NCI-H1694 (cell line): ENCODE data around the gene STK32B.

ENCODE experiments used
- DNase-seq: peaks from one replicate; lab custom pipeline; 2025; lab: John Stamatoyannopoulos, UW

Gene STK32B

GRCh38 chr4:5125321-5125720, 74.0 kb downstream of the STK32B start:
- DNase-seq: no peak

DNA sequence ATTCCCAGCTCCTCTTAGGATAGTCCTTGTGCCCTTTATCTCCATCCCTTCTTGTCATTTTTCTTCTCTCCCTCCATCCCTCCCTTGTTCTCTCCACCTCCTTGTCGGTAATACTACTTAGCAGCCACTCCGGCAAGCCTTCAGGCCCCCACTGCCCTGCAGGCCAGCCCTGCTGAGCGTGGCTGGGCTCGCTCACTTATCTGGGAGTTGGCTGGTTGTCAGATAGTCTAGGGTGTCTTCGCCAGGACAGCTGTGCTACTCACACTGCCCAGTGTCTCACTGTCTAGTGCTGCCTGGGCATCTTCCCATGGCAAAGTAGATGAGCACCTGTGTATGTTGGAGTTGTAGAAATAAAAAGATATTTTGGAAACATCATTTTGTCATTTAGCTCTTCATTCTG, 75.0 kb downstream of the STK32B start:
- DNase-seq: no peak

DNA sequence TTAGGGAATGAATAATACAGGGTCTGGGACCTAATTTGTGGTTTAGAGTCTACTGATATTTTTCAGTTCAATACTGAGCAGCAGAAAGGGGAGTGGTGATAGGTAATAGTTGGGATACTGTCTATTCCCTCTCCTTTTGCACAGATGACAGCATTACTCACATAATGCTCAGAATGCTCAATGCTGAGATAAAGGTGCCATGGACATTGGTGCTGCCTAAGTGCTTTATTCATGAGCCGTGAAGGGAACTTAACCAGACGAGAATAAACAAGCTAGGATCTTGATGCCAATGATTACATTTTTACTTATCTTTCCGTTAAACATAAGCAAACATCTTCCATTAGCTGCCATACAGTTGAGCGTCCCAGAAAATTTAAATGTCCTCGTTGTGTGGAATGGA, 75.6 kb downstream of the STK32B start:
- DNase-seq: no peak

GRCh38 chr4:5127556-5127955, 76.3 kb downstream of the STK32B start:
- no peak for DNase-seq

DNA sequence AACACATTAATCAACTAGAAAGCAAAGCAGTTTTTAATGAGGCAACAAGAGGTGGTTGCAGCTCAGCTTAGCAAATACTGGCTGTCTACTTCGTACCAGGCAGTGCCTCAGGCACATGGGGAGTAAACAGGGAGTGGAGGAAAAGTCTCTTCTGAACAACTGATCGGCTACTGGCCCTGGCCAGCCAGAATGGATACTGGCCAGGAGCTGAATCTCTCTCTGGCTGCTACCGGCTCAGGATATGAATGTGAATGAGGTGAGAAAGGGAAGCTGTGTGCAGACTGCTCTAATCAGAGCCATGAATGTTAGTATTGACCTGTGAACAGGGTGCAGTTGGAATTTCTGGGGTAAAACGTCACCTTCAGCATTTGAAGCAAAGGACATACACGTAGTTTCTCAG, 77.3 kb downstream of the STK32B start:
- no peak for DNase-seq

DNA sequence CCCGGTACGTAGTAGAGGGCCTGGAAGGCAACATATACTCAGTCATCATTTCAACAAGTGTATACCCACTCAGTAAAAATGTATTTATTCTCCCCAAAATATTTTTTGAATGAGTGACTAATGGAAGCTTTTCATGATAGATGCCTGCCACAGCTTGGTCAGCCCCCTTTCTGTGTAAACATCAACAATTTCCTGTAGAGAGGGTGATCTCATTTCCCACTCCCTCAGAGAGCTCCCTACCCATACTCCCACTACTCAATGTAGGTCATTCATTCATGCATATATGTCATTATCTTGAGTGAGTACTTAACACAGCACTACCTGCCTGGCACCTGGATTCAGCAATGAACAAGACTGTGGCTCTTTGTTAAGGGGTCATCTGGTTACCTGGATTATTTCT, 81.9 kb downstream of the STK32B start:
- DNase-seq: no peak

DNA sequence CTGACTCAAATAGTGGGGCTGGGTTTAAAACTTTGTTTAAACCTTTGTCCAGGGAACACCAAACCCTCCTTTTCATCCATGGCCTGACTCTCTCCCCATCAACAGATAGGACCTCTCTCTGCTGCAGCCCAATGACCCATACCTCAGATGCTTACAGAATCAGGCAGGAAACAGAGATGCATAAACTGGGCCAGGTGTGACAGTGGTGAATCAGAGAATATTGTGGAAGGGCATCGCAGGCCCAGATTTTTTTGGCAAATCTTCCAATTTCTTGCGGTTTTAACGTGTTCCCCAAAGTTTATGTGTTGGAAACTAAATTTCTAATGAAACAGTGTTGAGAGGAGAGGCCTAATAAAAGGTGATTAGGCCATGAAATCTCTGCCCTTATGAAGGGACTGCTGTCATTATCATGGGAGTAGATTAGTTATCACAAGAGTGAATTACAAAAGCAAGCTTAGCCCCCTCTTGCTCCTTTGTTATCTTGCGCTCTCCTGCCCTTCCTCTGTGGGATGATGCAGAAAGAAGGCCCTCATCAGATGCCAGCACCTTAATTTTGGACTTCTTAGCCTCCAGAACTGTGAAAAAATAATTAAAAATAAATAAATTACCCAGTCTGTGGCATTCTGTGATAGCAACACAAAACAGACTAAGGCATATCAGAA, 82.8 kb downstream of the STK32B start:
- DNase-seq: no peak

DNA sequence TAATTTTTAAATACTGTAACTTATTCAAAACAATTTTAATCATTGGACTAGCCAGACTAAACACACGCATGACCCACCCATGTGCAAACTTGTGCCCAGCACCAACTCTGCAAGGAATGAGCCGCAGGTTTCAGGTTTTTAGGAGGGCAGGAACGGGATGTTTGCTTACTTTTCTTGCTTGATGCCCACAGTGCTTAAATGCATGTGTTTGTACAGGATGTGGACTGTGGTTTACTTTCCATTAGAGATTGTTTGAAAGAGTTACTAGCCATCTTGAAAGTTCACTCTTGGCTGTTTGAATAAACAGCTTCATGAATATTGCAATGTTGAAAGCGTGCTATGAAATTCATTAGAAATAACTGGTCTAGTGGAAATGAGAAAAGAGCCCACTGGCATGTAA, 83.3 kb downstream of the STK32B start:
- no peak for DNase-seq

DNA sequence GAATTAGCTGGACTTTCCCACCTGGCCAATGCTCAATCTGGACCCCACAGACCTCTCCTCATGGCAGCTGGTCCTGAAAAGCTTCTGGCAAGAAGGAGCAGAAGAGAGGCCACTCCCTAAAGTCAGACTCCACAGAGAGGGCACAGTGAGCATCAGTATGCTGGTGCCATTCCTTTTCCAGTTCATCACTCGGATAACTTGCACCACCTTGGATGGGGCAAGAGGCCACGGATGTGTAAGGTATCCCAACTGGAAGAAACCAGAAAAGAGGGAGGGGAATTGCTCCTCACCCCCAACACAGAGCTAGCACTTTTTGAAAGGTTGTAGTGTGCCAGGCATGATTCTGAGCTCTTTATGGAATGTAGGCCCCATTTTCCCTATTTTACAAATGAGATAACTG, 85.9 kb downstream of the STK32B start:
- DNase-seq: no peak

GRCh38 chr4:5137927-5138326, 86.6 kb downstream of the STK32B start:
- DNase-seq: no peak

GRCh38 chr4:5138389-5138788, 87.1 kb downstream of the STK32B start:
- no peak for DNase-seq

DNA sequence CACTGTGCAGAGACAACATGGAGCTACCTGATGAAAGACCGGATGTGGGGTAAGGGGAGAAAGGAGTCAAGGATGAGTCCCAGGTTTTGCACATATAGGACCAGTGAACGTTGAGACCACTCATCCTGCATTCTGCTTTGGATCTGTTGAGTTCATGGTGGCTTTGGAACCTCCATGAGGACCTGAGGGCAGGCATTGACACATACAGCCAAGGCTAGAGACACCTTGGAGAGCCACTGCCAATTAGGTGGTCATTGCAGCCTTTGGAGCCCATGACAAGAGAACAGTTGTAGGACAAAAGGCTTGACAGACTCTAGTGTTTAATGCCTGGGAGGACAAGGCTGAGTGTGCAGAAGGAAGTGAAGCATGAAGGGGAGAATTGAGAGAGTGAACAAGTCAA, 87.9 kb downstream of the STK32B start:
- no peak for DNase-seq

DNA sequence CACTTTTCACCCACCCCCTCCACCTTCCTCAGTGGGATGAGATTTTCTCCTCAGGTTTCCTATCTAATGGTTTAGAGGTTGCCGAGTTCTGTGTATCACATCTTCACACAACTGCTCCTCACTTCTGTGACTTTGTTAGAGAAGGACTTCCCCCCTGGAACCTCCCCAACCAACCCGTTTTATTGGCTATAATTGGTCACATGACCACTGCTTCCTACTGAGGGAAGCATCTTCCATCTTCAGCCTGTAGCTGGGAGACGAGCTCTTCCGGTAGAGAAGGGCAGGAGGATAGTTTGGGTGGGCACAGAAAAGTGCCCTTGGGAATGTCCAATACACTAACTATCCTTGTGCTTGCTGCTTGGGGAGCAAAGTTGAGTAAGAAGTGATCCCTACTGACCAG, 90.5 kb downstream of the STK32B start:
- DNase-seq: no peak

DNA sequence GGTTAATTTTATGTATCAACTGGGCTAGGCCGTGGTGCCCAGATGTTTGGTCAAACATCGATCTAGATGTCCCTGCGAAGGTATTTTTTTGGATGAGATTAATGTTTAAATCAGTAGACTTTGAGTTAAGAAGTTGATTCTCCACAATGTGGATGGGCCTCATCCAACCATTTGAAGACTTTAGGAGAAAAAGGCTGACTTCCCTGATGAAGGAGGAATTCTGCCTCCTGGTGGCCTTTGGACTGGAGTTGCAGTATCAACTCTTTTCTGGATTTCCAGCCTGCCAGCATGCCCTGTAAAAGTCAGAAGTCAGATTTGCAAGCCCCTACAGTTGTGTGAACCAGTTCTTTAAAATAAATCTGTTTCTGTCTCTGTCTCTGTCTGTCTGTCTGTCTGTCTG, 91.4 kb downstream of the STK32B start:
- no peak for DNase-seq

GRCh38 chr4:5143306-5143861, 92.1 kb downstream of the STK32B start:
- no peak for DNase-seq

DNA sequence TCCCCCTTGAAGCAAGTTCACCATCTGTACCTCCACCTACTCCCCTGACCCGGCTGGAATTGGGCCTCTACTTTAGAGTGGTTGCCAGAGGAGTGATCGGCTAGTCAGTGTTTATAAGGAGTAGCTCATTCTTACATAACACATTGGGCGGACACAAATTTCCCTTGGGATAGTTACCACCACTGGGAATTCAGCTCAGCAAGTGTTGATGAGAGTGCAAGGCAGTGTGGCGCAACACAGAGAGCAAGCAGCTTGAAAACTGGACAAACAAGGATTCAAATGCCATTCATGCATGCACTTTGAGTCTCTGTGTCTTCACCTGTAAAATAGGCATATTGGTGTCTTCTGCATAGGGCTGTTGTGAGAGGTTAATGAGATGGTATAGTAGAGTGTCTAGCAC, 92.7 kb downstream of the STK32B start:
- DNase-seq: no peak

- DNase-seq: no peak
These were observed 93.1 kb downstream of the STK32B start for GRCh38 chr4:5144384-5144783.

GRCh38 chr4:5146248-5146647, 95.0 kb downstream of the STK32B start:
- DNase-seq: no peak

GRCh38 chr4:5152521-5152920, 101.2 kb downstream of the STK32B start:
- DNase-seq: no peak

- DNase-seq: no peak
These were observed 105.4 kb downstream of the STK32B start for GRCh38 chr4:5156682-5157081.

- DNase-seq: no peak
These were observed 106.8 kb downstream of the STK32B start for GRCh38 chr4:5157791-5158770.

DNA sequence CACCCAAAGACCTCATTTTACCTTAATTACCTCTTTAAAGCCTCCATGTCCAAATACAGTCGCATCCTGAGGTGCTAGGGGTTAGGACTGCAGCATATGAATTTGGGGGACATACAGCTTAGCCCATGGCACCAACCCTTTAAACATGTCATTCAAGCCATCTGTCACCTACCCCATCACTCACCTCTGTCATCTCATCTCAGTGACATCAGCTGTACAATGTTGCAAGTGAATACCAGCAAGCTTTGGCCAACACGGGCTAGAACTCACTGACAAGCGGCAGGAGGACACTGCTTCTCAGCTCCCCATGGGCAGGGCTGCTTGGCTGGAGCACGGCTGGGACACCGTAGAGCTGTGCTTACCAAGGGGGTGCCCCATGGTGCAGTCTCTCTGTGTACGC, 107.5 kb downstream of the STK32B start:
- no peak for DNase-seq

DNA sequence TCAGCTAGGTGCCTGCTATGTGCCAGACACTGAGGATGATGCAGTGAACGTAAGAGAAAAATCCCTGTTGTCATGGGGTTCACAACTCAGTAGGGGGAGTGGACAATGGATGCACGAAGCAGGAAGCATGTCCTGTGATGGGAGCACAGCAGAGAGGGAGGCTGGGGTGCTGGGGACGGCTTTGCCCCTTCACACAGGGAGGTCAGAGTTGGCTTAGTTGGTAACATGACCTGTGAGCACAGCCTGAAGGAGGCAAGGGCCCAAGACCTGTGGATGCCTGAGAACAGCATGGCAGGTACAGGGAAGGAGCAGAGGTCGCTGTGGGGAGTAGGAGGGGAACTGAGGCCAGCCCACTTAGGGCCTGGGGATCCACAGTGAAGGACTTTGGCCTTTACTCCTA, 109.4 kb downstream of the STK32B start:
- no peak for DNase-seq
